Jurkat, Clone E6-1 (cell line): ENCODE measurements around the gene LILRA2. TPM values are rescaled to one million over a fixed set of nuclear protein-coding genes. Genes with fewer than 3 reads are reported as not detected.

Source experiments
- DNase-seq: peaks from one replicate; pipeline ENCODE4 v3.0.0-alpha.2; 2011; ENCODE audit warnings: low read depth, low spot score
- H3K4me3 ChIP-seq: 2 replicates; pipeline ENCODE4 v1.5.1; 2011; ENCODE audit warnings: mild to moderate bottlenecking, low read length, control low read depth, moderate library complexity
- polyA plus RNA-seq: library from polyadenylated mRNA; unstranded; fragments of >200 nt; gene quantifications from one replicate; pipeline ENCODE4 v1.2.1, GENCODE V29; 2012; ENCODE audit warnings: missing spikeins; ENCODE audit not compliant: insufficient read length, insufficient read depth

LILRA2 gene
- polyA plus RNA-seq: not detected

- DNase-seq: no peak
- H3K4me3 ChIP-seq: no peak within 1 kb of the TSS
Observed at GRCh38 chr19:54573330-54573872, at the start of gene LILRA2. Gene LILRA2, plus strand, starts transcription at chr19:54573790. Its CDS starts 89 bp downstream, at chr19:54573879.

- H3K4me3 ChIP-seq: no peak overlapping the region
- DNase-seq: no peak
Observed at GRCh38 chr19:54525636-54526035, 48.0 kb upstream of the LILRA2 start.

- no peak for DNase-seq
- H3K4me3 ChIP-seq: no peak overlapping the region
Observed at GRCh38 chr19:54526972-54527371, 46.6 kb upstream of the LILRA2 start.

- H3K4me3 ChIP-seq: no peak overlapping the region
- DNase-seq: no peak
Observed at GRCh38 chr19:54530866-54531265, 42.7 kb upstream of the LILRA2 start.

GRCh38 chr19:54532528-54532927 lies 41.1 kb upstream of the LILRA2 start:
- no peak for DNase-seq

GRCh38 chr19:54533476-54533875 lies 40.1 kb upstream of the LILRA2 start:
- no peak overlapping the region for H3K4me3 ChIP-seq

More at GRCh38 chr19:54532528-54532927, 41.1 kb upstream of the LILRA2 start:
- H3K4me3 ChIP-seq: no peak overlapping the region

GRCh38 chr19:54534156-54534555 lies 39.4 kb upstream of the LILRA2 start:
- no peak for DNase-seq
- H3K4me3 ChIP-seq: no peak overlapping the region

More at GRCh38 chr19:54533476-54533875, 40.1 kb upstream of the LILRA2 start:
- DNase-seq: no peak

- no peak for DNase-seq
- no peak overlapping the region for H3K4me3 ChIP-seq
Observed at GRCh38 chr19:54535601-54536000, 38.0 kb upstream of the LILRA2 start.

GRCh38 chr19:54536956-54537355 lies 36.6 kb upstream of the LILRA2 start:
- no peak overlapping the region for H3K4me3 ChIP-seq
- DNase-seq: no peak

GRCh38 chr19:54541712-54542111 lies 31.9 kb upstream of the LILRA2 start:
- H3K4me3 ChIP-seq: no peak overlapping the region
- no peak for DNase-seq

- H3K4me3 ChIP-seq: no peak overlapping the region
- no peak for DNase-seq
Observed at GRCh38 chr19:54548806-54549205, 24.8 kb upstream of the LILRA2 start.

GRCh38 chr19:54549224-54549623 lies 24.4 kb upstream of the LILRA2 start:
- no peak overlapping the region for H3K4me3 ChIP-seq
- DNase-seq: no peak

- peak; percentile 81 for DNase-seq
Observed at GRCh38 chr19:54551293-54551692, 22.3 kb upstream of the LILRA2 start.

GRCh38 chr19:54551950-54552912 lies 21.4 kb upstream of the LILRA2 start:
- no peak for DNase-seq

More at GRCh38 chr19:54551293-54551692, 22.3 kb upstream of the LILRA2 start:
- no peak overlapping the region for H3K4me3 ChIP-seq

GRCh38 chr19:54552913-54553310 lies 20.7 kb upstream of the LILRA2 start:
- no peak overlapping the region for H3K4me3 ChIP-seq
- DNase-seq: no peak

More at GRCh38 chr19:54551950-54552912, 21.4 kb upstream of the LILRA2 start:
- H3K4me3 ChIP-seq: no peak overlapping the region

GRCh38 chr19:54554006-54554405 lies 19.6 kb upstream of the LILRA2 start:
- no peak for DNase-seq
- no peak overlapping the region for H3K4me3 ChIP-seq

- H3K4me3 ChIP-seq: no peak overlapping the region
Observed at GRCh38 chr19:54554896-54555295, 18.7 kb upstream of the LILRA2 start.

GRCh38 chr19:54556194-54556593 lies 17.4 kb upstream of the LILRA2 start:
- no peak overlapping the region for H3K4me3 ChIP-seq
- DNase-seq: no peak

More at GRCh38 chr19:54554896-54555295, 18.7 kb upstream of the LILRA2 start:
- no peak for DNase-seq

- DNase-seq: no peak
- H3K4me3 ChIP-seq: no peak overlapping the region
Observed at GRCh38 chr19:54558339-54558738, 15.3 kb upstream of the LILRA2 start.

- no peak overlapping the region for H3K4me3 ChIP-seq
- no peak for DNase-seq
Observed at GRCh38 chr19:54560881-54561385, 12.7 kb upstream of the LILRA2 start.
